HG03565 (cell line): Measurements from ENCODE around the gene ADAM12.

Source experiments
- ATAC-seq: cut with Tn5 transposase; IDR thresholded peaks from one replicate; pipeline ENCODE4 v1.9.1; 2021; ENCODE audit warnings: mild to moderate bottlenecking, moderate library complexity; ENCODE audit not compliant: unreplicated experiment

ADAM12 gene

GRCh38 chr10:126158133-126158892, 230.0 kb downstream of the ADAM12 start:
- no peak for ATAC-seq

DNA sequence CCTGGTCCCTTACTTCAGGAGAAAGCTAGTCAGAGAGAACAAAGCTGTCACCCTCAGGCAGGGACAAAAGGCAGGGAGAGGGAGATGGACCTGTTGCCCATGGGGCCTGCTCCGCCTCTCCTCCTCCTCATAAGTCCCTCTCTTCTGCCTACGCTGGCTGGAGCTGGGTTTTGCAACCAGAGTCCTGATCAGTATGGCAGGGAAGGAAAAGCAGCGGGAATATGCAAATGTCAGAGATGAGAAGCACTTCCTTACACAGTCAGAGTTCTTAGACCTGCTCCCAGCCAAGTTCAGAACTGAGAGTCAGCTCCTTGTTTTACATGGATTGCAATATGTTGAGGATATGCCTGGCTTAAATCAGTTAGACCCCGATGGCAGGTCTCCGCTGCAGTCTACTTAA, 231.1 kb downstream of the ADAM12 start:
- ATAC-seq: no peak

- ATAC-seq: no peak
These were observed 231.8 kb downstream of the ADAM12 start for GRCh38 chr10:126156503-126156902.

GRCh38 chr10:126156012-126156411, 232.3 kb downstream of the ADAM12 start:
- ATAC-seq: no peak

DNA sequence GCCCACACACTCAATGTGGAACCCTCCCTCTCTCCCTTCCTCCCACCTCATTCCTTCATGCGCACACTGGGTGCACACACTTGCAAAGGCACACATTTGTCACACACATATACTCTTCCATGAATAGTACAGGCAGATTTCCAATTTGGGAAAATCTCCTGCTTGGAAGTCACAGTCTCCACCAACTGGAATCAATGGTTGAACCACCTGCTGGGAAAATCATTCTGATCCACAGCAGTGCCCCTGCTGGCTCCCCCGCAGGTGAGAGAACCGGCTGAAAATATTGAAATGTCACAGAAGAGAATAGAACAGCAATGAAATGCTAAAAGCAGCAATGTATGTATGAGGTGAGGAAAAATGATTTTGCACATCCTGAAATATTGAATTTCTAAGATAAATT, 232.7 kb downstream of the ADAM12 start:
- no peak for ATAC-seq

DNA sequence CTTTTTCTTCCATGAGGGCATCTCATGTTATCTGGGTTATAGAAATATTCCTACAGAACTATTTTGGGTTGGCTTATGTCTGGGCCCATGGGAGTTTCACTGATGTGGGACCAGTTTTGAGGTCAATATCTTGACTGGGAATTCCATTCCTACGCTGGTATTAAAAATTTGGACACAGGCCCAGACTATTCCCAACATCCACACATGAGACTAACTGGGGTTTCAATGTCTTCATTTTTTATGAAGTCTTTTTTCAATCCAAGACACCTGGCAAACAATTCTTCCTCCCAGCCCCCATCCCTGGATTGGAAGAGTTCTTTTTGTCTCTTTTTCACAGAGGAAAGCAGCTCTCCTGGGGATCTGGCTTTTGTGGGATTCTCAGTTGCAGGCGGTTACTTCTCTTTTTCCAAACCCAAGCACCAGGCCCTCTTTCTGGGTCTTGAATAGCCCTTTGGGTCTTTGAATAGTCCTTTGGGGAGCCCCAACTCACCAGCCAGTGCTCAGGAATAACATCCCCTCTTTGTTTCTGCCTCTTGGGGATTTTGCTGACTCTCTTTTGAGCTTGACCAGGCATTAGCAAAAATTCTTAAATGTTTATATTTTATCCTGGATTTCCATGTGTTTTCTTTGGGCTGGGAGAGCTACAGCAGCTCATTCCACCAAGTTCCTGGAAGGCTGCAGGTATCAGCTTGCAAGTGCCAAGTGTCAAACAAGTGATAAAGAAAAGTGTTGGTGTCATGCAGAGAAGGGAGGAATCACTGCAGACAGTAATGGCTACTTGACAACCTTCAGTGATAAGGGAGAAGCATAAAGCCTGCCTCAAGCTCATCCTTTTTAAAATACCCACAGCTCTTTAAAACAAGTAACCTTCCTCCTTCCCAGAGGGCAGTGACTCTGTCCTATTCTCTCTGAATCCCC, 234.3 kb downstream of the ADAM12 start:
- no peak for ATAC-seq

GRCh38 chr10:126147866-126148587, 240.2 kb downstream of the ADAM12 start:
- ATAC-seq: no peak

GRCh38 chr10:126146771-126147170, 241.5 kb downstream of the ADAM12 start:
- ATAC-seq: no peak

GRCh38 chr10:126143117-126143516, 245.2 kb downstream of the ADAM12 start:
- no peak for ATAC-seq

- ATAC-seq: no peak
These were observed 247.5 kb downstream of the ADAM12 start for GRCh38 chr10:126140746-126141273.

DNA sequence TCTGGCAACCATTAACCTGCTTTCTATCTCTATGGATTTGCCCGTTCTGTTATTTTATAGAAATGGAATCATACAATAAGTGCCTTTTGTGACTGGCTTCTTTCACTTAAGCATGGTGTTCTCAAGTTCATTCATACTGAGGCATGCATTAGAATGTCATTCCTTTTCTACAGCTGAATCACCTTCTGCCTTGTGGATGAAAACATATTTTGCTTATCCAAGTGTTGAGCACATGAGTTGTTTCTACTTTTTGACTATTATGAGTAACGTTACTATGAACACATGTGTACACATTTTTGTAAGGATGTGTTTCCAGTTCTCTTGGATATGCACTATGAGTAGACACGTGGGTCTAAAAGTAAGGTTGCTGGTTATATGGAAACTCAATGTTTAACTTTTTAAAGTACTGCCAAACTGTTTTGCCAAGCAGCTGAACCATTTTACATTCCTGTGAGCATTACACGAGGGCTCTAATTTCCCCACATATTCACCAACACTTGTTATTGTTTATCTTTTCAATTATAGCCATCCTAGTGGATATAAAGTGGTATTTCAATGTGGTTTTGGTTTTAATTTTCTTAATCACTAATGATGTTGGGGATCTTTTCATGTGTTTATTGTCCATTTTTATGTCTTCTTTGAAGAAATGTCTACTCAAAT, 250.6 kb downstream of the ADAM12 start:
- ATAC-seq: no peak

DNA sequence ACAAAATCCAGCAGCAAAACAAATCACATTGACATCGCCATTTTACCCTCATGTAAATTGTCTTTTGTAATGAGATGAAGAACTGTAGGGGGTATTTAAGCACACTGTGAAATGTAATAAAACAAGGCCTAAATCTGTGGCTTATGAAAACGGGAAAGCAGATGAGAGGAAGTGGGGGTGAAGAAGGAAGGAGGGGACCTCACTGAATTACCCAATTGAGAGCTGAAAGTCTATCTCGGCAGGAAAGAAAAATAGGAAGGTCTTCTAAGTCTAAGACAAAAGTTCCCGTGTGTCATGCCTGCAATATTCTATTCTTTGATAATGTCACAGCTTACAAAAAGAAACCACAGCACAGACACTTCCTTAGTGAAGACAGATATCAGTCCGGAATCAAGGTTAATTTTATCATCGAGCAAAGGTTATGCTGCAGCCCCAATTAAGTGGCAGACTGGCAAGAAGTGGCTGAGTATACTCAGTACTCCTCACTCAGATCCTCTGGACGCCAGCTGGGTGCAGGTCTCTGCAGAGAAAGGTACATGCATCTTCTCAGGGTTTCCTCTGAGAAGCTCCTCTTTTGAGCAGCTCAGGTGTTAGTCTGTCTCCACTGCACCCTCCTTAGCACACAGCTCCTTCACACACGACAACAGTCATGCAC, 252.2 kb downstream of the ADAM12 start:
- ATAC-seq: no peak

GRCh38 chr10:126135177-126135576, 253.1 kb downstream of the ADAM12 start:
- ATAC-seq: no peak

GRCh38 chr10:126133906-126134656, 254.2 kb downstream of the ADAM12 start:
- no peak for ATAC-seq

DNA sequence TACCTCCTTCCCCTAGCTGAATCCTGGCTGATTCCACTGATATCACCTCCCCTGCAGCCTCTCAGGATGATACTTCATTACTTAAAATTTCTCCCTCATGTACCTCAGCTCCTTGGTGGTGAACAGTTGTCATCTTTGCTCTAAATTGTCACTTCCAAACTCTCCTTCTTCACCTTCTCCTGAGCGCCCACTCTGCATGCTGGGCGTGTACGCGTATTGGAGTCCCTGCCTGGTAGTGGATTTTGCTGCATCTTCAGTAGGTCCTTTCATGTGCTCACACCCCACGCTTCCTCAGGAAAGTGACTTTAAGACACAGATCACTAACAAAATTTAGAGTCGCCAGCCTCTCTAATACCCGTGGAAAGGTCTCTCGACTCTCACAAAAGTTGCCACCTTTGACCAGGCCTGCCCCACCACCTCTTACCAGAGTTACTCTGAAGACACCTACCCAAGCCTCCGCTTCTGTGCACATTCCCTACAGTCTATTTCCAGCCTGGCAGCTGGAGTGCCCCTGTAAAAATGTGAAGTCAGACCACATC, 255.1 kb downstream of the ADAM12 start:
- ATAC-seq: no peak

GRCh38 chr10:126131341-126131740, 256.9 kb downstream of the ADAM12 start:
- ATAC-seq: no peak

GRCh38 chr10:126130271-126130710, 258.0 kb downstream of the ADAM12 start:
- ATAC-seq: no peak

- ATAC-seq: no peak
These were observed 259.3 kb downstream of the ADAM12 start for GRCh38 chr10:126129026-126129425.

DNA sequence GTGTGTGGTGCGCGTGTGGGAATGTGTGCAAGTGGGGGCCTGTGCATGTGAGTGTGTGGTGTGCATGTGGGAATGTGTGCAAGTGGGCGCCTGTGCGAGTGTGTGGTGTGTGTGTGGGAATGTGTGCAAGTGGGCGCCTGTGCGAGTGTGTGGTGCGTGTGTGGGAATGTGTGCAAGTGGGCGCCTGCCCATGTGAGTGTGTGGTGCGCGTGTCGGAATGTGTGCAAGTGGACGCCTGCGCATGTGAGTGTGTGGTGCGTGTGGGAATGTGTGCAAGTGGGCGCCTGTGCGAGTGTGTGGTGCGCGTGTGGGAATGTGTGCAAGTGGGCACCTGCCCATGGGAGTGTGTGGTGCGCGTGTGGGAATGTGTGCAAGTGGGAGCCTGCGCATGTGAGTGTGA, 259.7 kb downstream of the ADAM12 start:
- no peak for ATAC-seq
